Immature natural killer cell (primary cell): ENCODE results near the gene KRT6A. TPM values are rescaled to one million over a fixed set of nuclear protein-coding genes. Genes with fewer than 3 reads are reported as not detected.

Source experiments
- DNase-seq, 3 donors: peaks; one replicate each; pipeline ENCODE4 v3.0.0; 2022; ENCODE audit warnings: mixed read lengths in 1 of 3
- H3K27ac Mint-ChIP-seq, 6 donors: one replicate each; pipeline ENCODE4 v1.8.0; 2020; ENCODE audit warnings: mixed read lengths in 6 of 6, mild to moderate bottlenecking in 5 of 6, inconsistent platforms in 4 of 6, moderate library complexity in 3 of 6
- H3K27me3 Mint-ChIP-seq, 3 donors: one replicate each; pipeline ENCODE4 v1.8.0; 2020 to 2021; ENCODE audit warnings: low read depth in 3 of 3, mild to moderate bottlenecking in 3 of 3, mixed read lengths in 3 of 3, moderate library complexity in 3 of 3, inconsistent platforms in 1 of 3
- H3K36me3 Mint-ChIP-seq, 3 donors: one replicate each; pipeline ENCODE4 v1.8.0; 2020; ENCODE audit warnings: mixed read lengths in 3 of 3, inconsistent platforms in 2 of 3, mild to moderate bottlenecking in 2 of 3
- H3K4me1 Mint-ChIP-seq, 2 donors: one replicate each; pipeline ENCODE4 v1.8.0; 2020; ENCODE audit warnings: inconsistent platforms in 2 of 2, mild to moderate bottlenecking in 2 of 2, mixed read lengths in 2 of 2, moderate library complexity in 1 of 2
- H3K4me3 Mint-ChIP-seq, 5 donors: one replicate each; pipeline ENCODE4 v1.8.0; 2020; ENCODE audit warnings: mild to moderate bottlenecking in 5 of 5, mixed read lengths in 5 of 5, inconsistent platforms in 3 of 5, moderate library complexity in 3 of 5
- H3K9me3 Mint-ChIP-seq, 6 donors: one replicate each; pipeline ENCODE4 v1.8.0; 2020; ENCODE audit warnings: mild to moderate bottlenecking in 6 of 6, mixed read lengths in 6 of 6, inconsistent platforms in 4 of 6, moderate library complexity in 3 of 6
- polyA plus RNA-seq, 3 donors: library from polyadenylated mRNA; unstranded; fragments of 300-500 nt; fragmentation: Illumina TruSeq; gene quantifications; one replicate each; pipeline ENCODE4 v1.2.3, GENCODE V29; 2021

The KRT6A gene
- polyA plus RNA-seq, 3 donors from 2014 or later: not detected

GRCh38 chr12:52530366-52530765 lies 37.3 kb upstream of the KRT6A start:
- H3K27ac Mint-ChIP-seq: peak overlapping the region in 1 of 6 donors; percentile 35
- peaks cover 26 to 28% of the 10 kb centered on the region in 2 donors for H3K4me1 Mint-ChIP-seq
- H3K9me3 Mint-ChIP-seq: no peaks in the 10 kb centered on the region
- H3K27me3 Mint-ChIP-seq: peaks cover 6 to 12% (median 6%) of the 10 kb centered on the region in 3 donors
- peaks cover 0 to 4% (median 0%) of the 10 kb centered on the region in 3 donors for H3K36me3 Mint-ChIP-seq
- DNase-seq: no peak
- H3K4me3 Mint-ChIP-seq: no peak overlapping the region

- peaks cover 0 to 4% (median 0%) of the 10 kb centered on the region in 3 donors for H3K36me3 Mint-ChIP-seq
- peak overlapping the region in 1 of 6 donors; percentile 9 for H3K27ac Mint-ChIP-seq
- H3K4me1 Mint-ChIP-seq: peaks cover 29 to 33% of the 10 kb centered on the region in 2 donors
- peaks cover 6 to 12% (median 6%) of the 10 kb centered on the region in 3 donors for H3K27me3 Mint-ChIP-seq
- no peak for DNase-seq
- H3K4me3 Mint-ChIP-seq: no peak overlapping the region
- no peaks in the 10 kb centered on the region for H3K9me3 Mint-ChIP-seq
These were observed 36.8 kb upstream of the KRT6A start for GRCh38 chr12:52529846-52530245.

- peaks cover 32 to 35% of the 10 kb centered on the region in 2 donors for H3K4me1 Mint-ChIP-seq
- H3K36me3 Mint-ChIP-seq: peaks cover 0 to 4% (median 0%) of the 10 kb centered on the region in 3 donors
- no peaks in the 10 kb centered on the region for H3K9me3 Mint-ChIP-seq
- peaks cover 4 to 12% (median 6%) of the 10 kb centered on the region in 3 donors for H3K27me3 Mint-ChIP-seq
- H3K27ac Mint-ChIP-seq: no peak overlapping the region
- H3K4me3 Mint-ChIP-seq: no peak overlapping the region
- no peak for DNase-seq
These were observed 36.4 kb upstream of the KRT6A start for GRCh38 chr12:52529417-52529816.

GRCh38 chr12:52528641-52529143 lies 35.6 kb upstream of the KRT6A start:
- peak overlapping the region in 1 of 6 donors; percentile 21 for H3K27ac Mint-ChIP-seq
- no peak overlapping the region for H3K4me3 Mint-ChIP-seq
- peaks cover 4 to 10% (median 6%) of the 10 kb centered on the region in 3 donors for H3K27me3 Mint-ChIP-seq
- no peak for DNase-seq
- peaks cover 32 to 35% of the 10 kb centered on the region in 2 donors for H3K4me1 Mint-ChIP-seq
- no peaks in the 10 kb centered on the region for H3K9me3 Mint-ChIP-seq
- H3K36me3 Mint-ChIP-seq: peaks cover 0 to 4% (median 0%) of the 10 kb centered on the region in 3 donors

- peaks cover 3 to 7% (median 6%) of the 10 kb centered on the region in 3 donors for H3K27me3 Mint-ChIP-seq
- H3K27ac Mint-ChIP-seq: peak overlapping the region; percentile 69 to 91 (median 82)
- H3K9me3 Mint-ChIP-seq: no peaks in the 10 kb centered on the region
- H3K4me3 Mint-ChIP-seq: peak overlapping the region; percentile 61 to 83 (median 76)
- DNase-seq: no peak
- H3K36me3 Mint-ChIP-seq: peaks cover 0 to 4% (median 0%) of the 10 kb centered on the region in 3 donors
- H3K4me1 Mint-ChIP-seq: peaks cover 32 to 35% of the 10 kb centered on the region in 2 donors
These were observed 34.2 kb upstream of the KRT6A start for GRCh38 chr12:52527121-52527800.

- Mint-ChIP-seq H3K4me3 (peak overlapping the region; percentile 61 to 83 (median 76)), H3K4me1 (peaks cover 32 to 35% of the 10 kb centered on the region in 2 donors), H3K9me3 (no peaks in the 10 kb centered on the region), H3K36me3 (peaks cover 0 to 4% (median 0%) of the 10 kb centered on the region in 3 donors), H3K27me3 (peaks cover 1 to 7% (median 6%) of the 10 kb centered on the region in 3 donors), H3K27ac (peak overlapping the region; percentile 69 to 91 (median 82))
- DNase-seq: peak; percentile 42 to 61 (median 53)
These were observed 33.5 kb upstream of the KRT6A start for GRCh38 chr12:52526511-52526951.

- Mint-ChIP-seq H3K4me1 (peaks cover 32 to 35% of the 10 kb centered on the region in 2 donors), H3K36me3 (peaks cover 0 to 4% (median 0%) of the 10 kb centered on the region in 3 donors), H3K4me3 (peak overlapping the region; percentile 61 to 83 (median 76)), H3K9me3 (no peaks in the 10 kb centered on the region), H3K27ac (peak overlapping the region in 5 of 6 donors; percentile 72 to 91 (median 82)), H3K27me3 (peaks cover 1 to 7% (median 6%) of the 10 kb centered on the region in 3 donors)
- DNase-seq: no peak
These were observed 32.8 kb upstream of the KRT6A start for GRCh38 chr12:52525661-52526499.

GRCh38 chr12:52524898-52525591 lies 32.0 kb upstream of the KRT6A start:
- Mint-ChIP-seq H3K4me1 (peaks cover 32 to 35% of the 10 kb centered on the region in 2 donors), H3K4me3 (peak overlapping the region in 1 of 5 donors; percentile 51), H3K36me3 (peaks cover 0 to 4% (median 0%) of the 10 kb centered on the region in 3 donors), H3K9me3 (no peaks in the 10 kb centered on the region), H3K27me3 (peaks cover 1 to 6% (median 3%) of the 10 kb centered on the region in 3 donors), H3K27ac (peak overlapping the region in 2 of 6 donors; percentile 61 to 62)
- DNase-seq: no peak

GRCh38 chr12:52524241-52524897 lies 31.3 kb upstream of the KRT6A start:
- no peaks in the 10 kb centered on the region for H3K9me3 Mint-ChIP-seq
- H3K27ac Mint-ChIP-seq: no peak overlapping the region
- H3K36me3 Mint-ChIP-seq: no peaks in the 10 kb centered on the region
- no peak overlapping the region for H3K4me3 Mint-ChIP-seq
- peaks cover 32 to 35% of the 10 kb centered on the region in 2 donors for H3K4me1 Mint-ChIP-seq
- peaks cover 1 to 3% (median 3%) of the 10 kb centered on the region in 3 donors for H3K27me3 Mint-ChIP-seq
- no peak for DNase-seq

GRCh38 chr12:52523824-52524223 lies 30.8 kb upstream of the KRT6A start:
- peak overlapping the region in 1 of 6 donors; percentile 28 for H3K27ac Mint-ChIP-seq
- H3K27me3 Mint-ChIP-seq: peaks cover 1 to 3% (median 1%) of the 10 kb centered on the region in 3 donors
- H3K9me3 Mint-ChIP-seq: no peaks in the 10 kb centered on the region
- H3K4me1 Mint-ChIP-seq: peaks cover 32 to 35% of the 10 kb centered on the region in 2 donors
- no peak for DNase-seq
- no peak overlapping the region for H3K4me3 Mint-ChIP-seq
- H3K36me3 Mint-ChIP-seq: no peaks in the 10 kb centered on the region

- H3K4me1 Mint-ChIP-seq: peaks cover 26% of the 10 kb centered on the region in 2 donors
- no peak overlapping the region for H3K27ac Mint-ChIP-seq
- no peaks in the 10 kb centered on the region for H3K9me3 Mint-ChIP-seq
- no peak overlapping the region for H3K4me3 Mint-ChIP-seq
- peaks cover under 1 to 3% (median 1%) of the 10 kb centered on the region in 3 donors for H3K27me3 Mint-ChIP-seq
- DNase-seq: no peak
- no peaks in the 10 kb centered on the region for H3K36me3 Mint-ChIP-seq
These were observed 29.4 kb upstream of the KRT6A start for GRCh38 chr12:52522346-52523011.

GRCh38 chr12:52521568-52522266 lies 28.7 kb upstream of the KRT6A start:
- Mint-ChIP-seq H3K4me1 (peaks cover 18 to 19% of the 10 kb centered on the region in 2 donors), H3K27ac (peak overlapping the region in 1 of 6 donors; percentile 64), H3K9me3 (no peaks in the 10 kb centered on the region), H3K36me3 (no peaks in the 10 kb centered on the region), H3K27me3 (peaks cover 0 to 3% (median 2%) of the 10 kb centered on the region in 3 donors), H3K4me3 (no peak overlapping the region)
- no peak for DNase-seq
